Sigmoid colon (tissue), 3 donors: ENCODE measurements around the gene MAML3.

Experiments used
- POLR2A ChIP-seq, 2 donors: fragments of 450-650 bp; IDR thresholded peaks; one replicate each; pipeline ENCODE4 v1.6.1; 2016; ENCODE audit warnings: antibody characterized with exemption in 2 of 2, mild to moderate bottlenecking in 2 of 2, moderate library complexity in 2 of 2
- TF ChIP-seq, protein P1 (sequence below), 4 experiments: fragments of 450-650 bp in 3 of 4; fragments of 200-600 bp in 1 of 4; IDR thresholded peaks; one replicate each; pipeline ENCODE4 v1.5.1; 2016 to 2019; ENCODE audit warnings: antibody characterized with exemption in 4 of 4, mild to moderate bottlenecking in 3 of 4, moderate library complexity in 2 of 4

GRCh38 chr4:139684351-139684750 is 469.6 kb downstream of the MAML3 start:
- TF ChIP-seq, protein P1, sequence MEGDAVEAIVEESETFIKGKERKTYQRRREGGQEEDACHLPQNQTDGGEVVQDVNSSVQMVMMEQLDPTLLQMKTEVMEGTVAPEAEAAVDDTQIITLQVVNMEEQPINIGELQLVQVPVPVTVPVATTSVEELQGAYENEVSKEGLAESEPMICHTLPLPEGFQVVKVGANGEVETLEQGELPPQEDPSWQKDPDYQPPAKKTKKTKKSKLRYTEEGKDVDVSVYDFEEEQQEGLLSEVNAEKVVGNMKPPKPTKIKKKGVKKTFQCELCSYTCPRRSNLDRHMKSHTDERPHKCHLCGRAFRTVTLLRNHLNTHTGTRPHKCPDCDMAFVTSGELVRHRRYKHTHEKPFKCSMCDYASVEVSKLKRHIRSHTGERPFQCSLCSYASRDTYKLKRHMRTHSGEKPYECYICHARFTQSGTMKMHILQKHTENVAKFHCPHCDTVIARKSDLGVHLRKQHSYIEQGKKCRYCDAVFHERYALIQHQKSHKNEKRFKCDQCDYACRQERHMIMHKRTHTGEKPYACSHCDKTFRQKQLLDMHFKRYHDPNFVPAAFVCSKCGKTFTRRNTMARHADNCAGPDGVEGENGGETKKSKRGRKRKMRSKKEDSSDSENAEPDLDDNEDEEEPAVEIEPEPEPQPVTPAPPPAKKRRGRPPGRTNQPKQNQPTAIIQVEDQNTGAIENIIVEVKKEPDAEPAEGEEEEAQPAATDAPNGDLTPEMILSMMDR (IDR thresholded peaks at IDR 0.05): no peak
- TF ChIP-seq POLR2A (IDR thresholded peaks at IDR 0.05): no peak
